Measurements from ENCODE around the gene SMARCA1.

SMARCA1 gene

GRCh38 chrX:129540068-129540653 is 16.9 kb upstream of the SMARCA1 start, which contains the start of gene OCRL:
Gene OCRL, plus strand, starts transcription at chrX:129540259. Its CDS starts 181 bp downstream, at chrX:129540440.
- Histone ChIP-seq H4K8ac (ENCODE audit: low read depth, low read length) (no peak within 1 kb of the TSS), H3K79me1 (ENCODE audit: low read depth, low read length) (no peaks in the 10 kb centered on the region), H2BK5ac (ENCODE audit: low read length) (no peak within 1 kb of the TSS), H3K4ac (ENCODE audit: low read length) (no peak within 1 kb of the TSS), H3K36me3 (replicated peaks in 1 of 2; ENCODE audit: control insufficient read depth in 2 of 2, insufficient read depth in 2 of 2, low read length in 2 of 2) (peaks cover 2 to 23% of the 10 kb centered on the region in 2 donors), H2AK5ac (ENCODE audit: low read depth, low read length) (no peak within 1 kb of the TSS), H3K4me3 (ENCODE audit: low read length in 2 of 2) (peak within 1 kb of the TSS; percentile 63 to 95), H2AFZ (ENCODE audit: low read length) (peak within 1 kb of the TSS; percentile 89), H3K4me1 (ENCODE audit: control insufficient read depth in 2 of 2, insufficient read depth in 1 of 2, low read depth in 1 of 2, low read length in 2 of 2) (no peaks in the 10 kb centered on the region), H3K18ac (ENCODE audit: low read length) (peak within 1 kb of the TSS; percentile 94), H2BK12ac (ENCODE audit: low read length) (no peak within 1 kb of the TSS), H3K14ac (ENCODE audit: low read length) (no peak within 1 kb of the TSS), H3K23ac (ENCODE audit: low read depth, low read length, poor library complexity) (peak within 1 kb of the TSS; percentile 31), H3K4me2 (ENCODE audit: insufficient read depth, low read length, poor library complexity, severe bottlenecking) (peak within 1 kb of the TSS; percentile 66), H3K27me3 (ENCODE audit: control insufficient read depth in 3 of 3, insufficient read depth in 3 of 3, low read depth in 1 of 3, low read length in 3 of 3) (peaks cover 0 to 4% (median 0%) of the 10 kb centered on the region in 3 experiments), H3K27ac (replicated peaks; ENCODE audit: low read length) (peak within 1 kb of the TSS; percentile 79), H2BK15ac (ENCODE audit: low read length) (no peak within 1 kb of the TSS), H2BK120ac (ENCODE audit: low read depth, low read length) (no peak within 1 kb of the TSS), H4K91ac (ENCODE audit: low read depth, low read length, poor library complexity) (no peak within 1 kb of the TSS), H3K9ac (ENCODE audit: low read depth, low read length, poor library complexity) (peak within 1 kb of the TSS; percentile 91), H3K9me3 (replicated peaks in 1 of 2; ENCODE audit: control insufficient read depth in 2 of 2, insufficient read depth in 1 of 2, low read depth in 1 of 2, low read length in 2 of 2) (no peaks in the 10 kb centered on the region)
- peak; percentile 63 for DNase-seq (ENCODE audit: low spot score)
- no CpG with 5 or more reads among the region's 60 CpGs for WGBS, 2 donors (ENCODE audit: extremely low coverage in 2 of 2, insufficient read length in 2 of 2, insufficient replicate concordance in 1 of 2)

GRCh38 chrX:129534816-129535578 is 11.7 kb upstream of the SMARCA1 start:
- Histone ChIP-seq H2BK120ac (ENCODE audit: low read depth, low read length) (no peak overlapping the region), H2AFZ (ENCODE audit: low read length) (no peak overlapping the region), H3K14ac (ENCODE audit: low read length) (no peak overlapping the region), H3K27ac (replicated peaks; ENCODE audit: low read length) (no peak overlapping the region), H4K8ac (ENCODE audit: low read depth, low read length) (no peak overlapping the region), H4K91ac (ENCODE audit: low read depth, low read length, poor library complexity) (no peak overlapping the region), H2AK5ac (ENCODE audit: low read depth, low read length) (no peak overlapping the region), H3K18ac (ENCODE audit: low read length) (no peak overlapping the region), H3K23ac (ENCODE audit: low read depth, low read length, poor library complexity) (no peak overlapping the region), H3K36me3 (replicated peaks in 1 of 2; ENCODE audit: control insufficient read depth in 2 of 2, insufficient read depth in 2 of 2, low read length in 2 of 2) (no peaks in the 10 kb centered on the region), H3K4me2 (ENCODE audit: insufficient read depth, low read length, poor library complexity, severe bottlenecking) (no peak overlapping the region), H3K4me1 (ENCODE audit: control insufficient read depth in 2 of 2, insufficient read depth in 1 of 2, low read depth in 1 of 2, low read length in 2 of 2) (no peaks in the 10 kb centered on the region), H3K9me3 (replicated peaks in 1 of 2; ENCODE audit: control insufficient read depth in 2 of 2, insufficient read depth in 1 of 2, low read depth in 1 of 2, low read length in 2 of 2) (no peaks in the 10 kb centered on the region), H3K79me1 (ENCODE audit: low read depth, low read length) (no peaks in the 10 kb centered on the region), H2BK5ac (ENCODE audit: low read length) (no peak overlapping the region), H3K9ac (ENCODE audit: low read depth, low read length, poor library complexity) (no peak overlapping the region), H3K4ac (ENCODE audit: low read length) (no peak overlapping the region), H2BK12ac (ENCODE audit: low read length) (no peak overlapping the region), H3K4me3 (ENCODE audit: low read length in 2 of 2) (no peak overlapping the region), H2BK15ac (ENCODE audit: low read length) (no peak overlapping the region), H3K27me3 (ENCODE audit: control insufficient read depth in 3 of 3, insufficient read depth in 3 of 3, low read depth in 1 of 3, low read length in 3 of 3) (peaks cover 0 to 23% (median 0%) of the 10 kb centered on the region in 3 experiments)
- WGBS, 2 donors (ENCODE audit: extremely low coverage in 2 of 2, insufficient read length in 2 of 2, insufficient replicate concordance in 1 of 2) = no CpG with 5 or more reads among the region's 4 CpGs
- no peak for DNase-seq (ENCODE audit: low spot score)

GRCh38 chrX:129531132-129531531 is 7.8 kb upstream of the SMARCA1 start:
- Histone ChIP-seq H2AFZ (ENCODE audit: low read length) (no peak overlapping the region), H3K27ac (replicated peaks; ENCODE audit: low read length) (no peak overlapping the region), H3K9me3 (replicated peaks in 1 of 2; ENCODE audit: control insufficient read depth in 2 of 2, insufficient read depth in 1 of 2, low read depth in 1 of 2, low read length in 2 of 2) (no peaks in the 10 kb centered on the region), H3K4me1 (ENCODE audit: control insufficient read depth in 2 of 2, insufficient read depth in 1 of 2, low read depth in 1 of 2, low read length in 2 of 2) (no peaks in the 10 kb centered on the region), H4K8ac (ENCODE audit: low read depth, low read length) (no peak overlapping the region), H4K91ac (ENCODE audit: low read depth, low read length, poor library complexity) (no peak overlapping the region), H3K18ac (ENCODE audit: low read length) (no peak overlapping the region), H3K4ac (ENCODE audit: low read length) (no peak overlapping the region), H2BK120ac (ENCODE audit: low read depth, low read length) (no peak overlapping the region), H3K79me1 (ENCODE audit: low read depth, low read length) (no peaks in the 10 kb centered on the region), H3K27me3 (ENCODE audit: control insufficient read depth in 3 of 3, insufficient read depth in 3 of 3, low read depth in 1 of 3, low read length in 3 of 3) (peaks cover 0 to 23% (median 0%) of the 10 kb centered on the region in 3 experiments), H3K14ac (ENCODE audit: low read length) (no peak overlapping the region), H2BK15ac (ENCODE audit: low read length) (no peak overlapping the region), H2AK5ac (ENCODE audit: low read depth, low read length) (no peak overlapping the region), H3K4me3 (ENCODE audit: low read length in 2 of 2) (no peak overlapping the region), H3K23ac (ENCODE audit: low read depth, low read length, poor library complexity) (no peak overlapping the region), H3K4me2 (ENCODE audit: insufficient read depth, low read length, poor library complexity, severe bottlenecking) (no peak overlapping the region), H3K9ac (ENCODE audit: low read depth, low read length, poor library complexity) (no peak overlapping the region), H2BK5ac (ENCODE audit: low read length) (no peak overlapping the region), H3K36me3 (replicated peaks in 1 of 2; ENCODE audit: control insufficient read depth in 2 of 2, insufficient read depth in 2 of 2, low read length in 2 of 2) (no peaks in the 10 kb centered on the region), H2BK12ac (ENCODE audit: low read length) (no peak overlapping the region)
- no CpG with 5 or more reads among the region's 1 CpG for WGBS, 2 donors (ENCODE audit: extremely low coverage in 2 of 2, insufficient read length in 2 of 2, insufficient replicate concordance in 1 of 2)
- no peak for DNase-seq (ENCODE audit: low spot score)

- no peak overlapping the region for H4K91ac ChIP-seq (ENCODE audit: low read depth, low read length, poor library complexity)
- no peak overlapping the region for H3K18ac ChIP-seq (ENCODE audit: low read length)
- H3K4me2 ChIP-seq (ENCODE audit: insufficient read depth, low read length, poor library complexity, severe bottlenecking) = no peak overlapping the region
- H3K4ac ChIP-seq (ENCODE audit: low read length) = no peak overlapping the region
- H3K9me3 ChIP-seq (replicated peaks in 1 of 2; ENCODE audit: control insufficient read depth in 2 of 2, insufficient read depth in 1 of 2, low read depth in 1 of 2, low read length in 2 of 2) = no peaks in the 10 kb centered on the region
- peaks cover 0 to 21% (median 0%) of the 10 kb centered on the region in 3 experiments for H3K27me3 ChIP-seq (ENCODE audit: control insufficient read depth in 3 of 3, insufficient read depth in 3 of 3, low read depth in 1 of 3, low read length in 3 of 3)
- no peak overlapping the region for H2BK120ac ChIP-seq (ENCODE audit: low read depth, low read length)
- H2AK5ac ChIP-seq (ENCODE audit: low read depth, low read length) = no peak overlapping the region
- DNase-seq (ENCODE audit: low spot score) = no peak
- no peaks in the 10 kb centered on the region for H3K36me3 ChIP-seq (replicated peaks in 1 of 2; ENCODE audit: control insufficient read depth in 2 of 2, insufficient read depth in 2 of 2, low read length in 2 of 2)
- no peak overlapping the region for H3K9ac ChIP-seq (ENCODE audit: low read depth, low read length, poor library complexity)
- H3K79me1 ChIP-seq (ENCODE audit: low read depth, low read length) = no peaks in the 10 kb centered on the region
- H3K14ac ChIP-seq (ENCODE audit: low read length) = no peak overlapping the region
- no peak overlapping the region for H3K4me3 ChIP-seq (ENCODE audit: low read length in 2 of 2)
- H2BK12ac ChIP-seq (ENCODE audit: low read length) = no peak overlapping the region
- no peak overlapping the region for H4K8ac ChIP-seq (ENCODE audit: low read depth, low read length)
- no peak overlapping the region for H2AFZ ChIP-seq (ENCODE audit: low read length)
- no peak overlapping the region for H2BK5ac ChIP-seq (ENCODE audit: low read length)
- WGBS, 2 donors (ENCODE audit: extremely low coverage in 2 of 2, insufficient read length in 2 of 2, insufficient replicate concordance in 1 of 2) = no CpG with 5 or more reads among the region's 5 CpGs
- no peak overlapping the region for H3K27ac ChIP-seq (replicated peaks; ENCODE audit: low read length)
- H2BK15ac ChIP-seq (ENCODE audit: low read length) = no peak overlapping the region
- H3K23ac ChIP-seq (ENCODE audit: low read depth, low read length, poor library complexity) = no peak overlapping the region
- H3K4me1 ChIP-seq (ENCODE audit: control insufficient read depth in 2 of 2, insufficient read depth in 1 of 2, low read depth in 1 of 2, low read length in 2 of 2) = no peaks in the 10 kb centered on the region
Observed at GRCh38 chrX:129530410-129530809, 7.1 kb upstream of the SMARCA1 start.
